B cell (primary cell): ENCODE results near the gene PGAM2.

Source experiments
- EZH2 ChIP-seq: IDR thresholded peaks from 2 replicates; pipeline ENCODE4 v1.6.1; 2012; ENCODE audit warnings: borderline replicate concordance, low read depth, mild to moderate bottlenecking, moderate library complexity, low read length; ENCODE audit not compliant: insufficient read depth, poor library complexity, severe bottlenecking
- TF ChIP-seq, protein P1 (sequence below): fragments of 200-600 bp; IDR thresholded peaks from one replicate; pipeline ENCODE4 v1.8.0; 2022; ENCODE audit warnings: antibody characterized with exemption, mild to moderate bottlenecking

DNA sequence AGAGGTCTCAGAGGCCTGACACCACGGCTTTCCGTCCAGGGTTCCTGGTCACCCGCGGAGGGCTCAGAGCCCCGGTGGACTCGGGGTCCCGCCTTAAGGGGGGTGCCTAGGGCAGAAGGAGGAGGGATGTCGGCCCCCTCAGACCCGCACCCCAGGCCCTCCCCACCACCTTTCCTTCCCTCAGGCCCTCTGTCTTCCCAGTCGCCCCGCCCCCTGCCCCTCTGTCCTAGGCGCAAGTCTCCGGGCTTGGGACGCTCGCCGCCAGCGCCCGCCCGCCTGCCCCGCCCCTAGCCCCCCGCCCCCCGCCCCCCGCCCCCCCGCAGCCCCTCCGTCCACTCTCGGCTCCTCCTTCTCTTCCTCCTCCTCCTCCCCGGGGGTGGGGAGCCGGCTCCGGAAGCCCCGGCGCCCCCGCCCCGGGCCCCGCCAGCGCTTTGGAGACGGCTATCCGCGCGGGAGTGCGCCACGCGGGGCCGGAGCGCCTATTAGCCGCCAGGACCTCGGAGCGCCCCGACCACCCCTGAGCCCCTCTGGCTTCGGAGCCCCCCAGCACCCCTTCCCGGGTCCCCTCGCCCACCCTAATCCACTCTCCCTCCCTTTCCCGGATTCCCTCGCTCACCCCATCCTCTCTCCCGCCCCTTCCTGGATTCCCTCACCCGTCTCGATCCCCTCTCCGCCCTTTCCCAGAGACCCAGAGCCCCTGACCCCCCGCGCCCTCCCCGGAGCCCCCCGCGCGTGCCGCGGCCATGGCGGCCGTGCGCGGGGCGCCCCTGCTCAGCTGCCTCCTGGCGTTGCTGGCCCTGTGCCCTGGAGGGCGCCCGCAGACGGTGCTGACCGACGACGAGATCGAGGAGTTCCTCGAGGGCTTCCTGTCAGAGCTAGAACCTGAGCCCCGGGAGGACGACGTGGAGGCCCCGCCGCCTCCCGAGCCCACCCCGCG, 38.8 kb upstream of the PGAM2 start, which contains the start of gene AEBP1:
- TF ChIP-seq, protein P1, sequence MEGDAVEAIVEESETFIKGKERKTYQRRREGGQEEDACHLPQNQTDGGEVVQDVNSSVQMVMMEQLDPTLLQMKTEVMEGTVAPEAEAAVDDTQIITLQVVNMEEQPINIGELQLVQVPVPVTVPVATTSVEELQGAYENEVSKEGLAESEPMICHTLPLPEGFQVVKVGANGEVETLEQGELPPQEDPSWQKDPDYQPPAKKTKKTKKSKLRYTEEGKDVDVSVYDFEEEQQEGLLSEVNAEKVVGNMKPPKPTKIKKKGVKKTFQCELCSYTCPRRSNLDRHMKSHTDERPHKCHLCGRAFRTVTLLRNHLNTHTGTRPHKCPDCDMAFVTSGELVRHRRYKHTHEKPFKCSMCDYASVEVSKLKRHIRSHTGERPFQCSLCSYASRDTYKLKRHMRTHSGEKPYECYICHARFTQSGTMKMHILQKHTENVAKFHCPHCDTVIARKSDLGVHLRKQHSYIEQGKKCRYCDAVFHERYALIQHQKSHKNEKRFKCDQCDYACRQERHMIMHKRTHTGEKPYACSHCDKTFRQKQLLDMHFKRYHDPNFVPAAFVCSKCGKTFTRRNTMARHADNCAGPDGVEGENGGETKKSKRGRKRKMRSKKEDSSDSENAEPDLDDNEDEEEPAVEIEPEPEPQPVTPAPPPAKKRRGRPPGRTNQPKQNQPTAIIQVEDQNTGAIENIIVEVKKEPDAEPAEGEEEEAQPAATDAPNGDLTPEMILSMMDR: no peak
- no peak for TF ChIP-seq EZH2
